ENCODE results near the gene CYP2U1. TPM values are rescaled to one million over a fixed set of nuclear protein-coding genes. Genes with fewer than 3 reads are reported as not detected.

Gene CYP2U1
- total and polyA plus RNA-seq, 2 donors (not counting 1 experiment from before 2014, with no cell fraction given), result 15.5 to 24.3 TPM

GRCh38 chr4:107994894-107995293, 63.5 kb downstream of the CYP2U1 start:
- H3K27ac ChIP-seq (ENCODE audit: insufficient read depth, low read length), result no peak overlapping the region
- H3K4me1 ChIP-seq (ENCODE audit: control insufficient read depth, extremely low read depth, insufficient read depth, low read length), result peaks cover 3% of the 10 kb centered on the region
- no peak overlapping the region for H3K4me3 ChIP-seq (replicated peaks in 1 of 4; ENCODE audit: control extremely low read depth in 1 of 4, insufficient read depth in 1 of 4, low read depth in 3 of 4, low read length in 4 of 4)
- H3K79me2 ChIP-seq (ENCODE audit: control insufficient read depth, insufficient read depth, low read length), result peaks cover 7% of the 10 kb centered on the region
- no peaks in the 10 kb centered on the region for H3K36me3 ChIP-seq (ENCODE audit: control insufficient read depth, insufficient read depth, low read length)
- no peaks in the 10 kb centered on the region for H4K20me1 ChIP-seq (ENCODE audit: control insufficient read depth, extremely low read depth, insufficient read depth, low read length)
- no peak for TF ChIP-seq EZH2 (IDR thresholded peaks at IDR 0.05; ENCODE audit: low read length, missing control alignments)
- no peak for TF ChIP-seq CTCF (conservative IDR thresholded peaks at IDR 0.05 in 1 of 2, IDR thresholded peaks at IDR 0.05 in 1 of 2; ENCODE audit: low read depth in 1 of 2, low read length in 2 of 2)
- no peak for DNase-seq (ENCODE audit: low read depth in 2 of 2)
- H3K4me2 ChIP-seq (ENCODE audit: extremely low read depth, insufficient read depth, low read length), result no peak overlapping the region
- H3K27me3 ChIP-seq (ENCODE audit: control insufficient read depth, insufficient read depth, low read length), result no peaks in the 10 kb centered on the region
- H3K9me3 ChIP-seq (ENCODE audit: control insufficient read depth, insufficient read depth, low read depth, low read length), result no peaks in the 10 kb centered on the region
- H2AFZ ChIP-seq (ENCODE audit: low read length), result no peak overlapping the region
- no peak overlapping the region for H3K9ac ChIP-seq (ENCODE audit: insufficient read depth, low read length)

GRCh38 chr4:107996949-107997788, 65.8 kb downstream of the CYP2U1 start:
- no peaks in the 10 kb centered on the region for H3K9me3 ChIP-seq (ENCODE audit: control insufficient read depth, insufficient read depth, low read depth, low read length)
- peak; percentile 80 to 81 for DNase-seq (ENCODE audit: low read depth in 2 of 2)
- no peak overlapping the region for H3K9ac ChIP-seq (ENCODE audit: insufficient read depth, low read length)
- no peak overlapping the region for H3K4me2 ChIP-seq (ENCODE audit: extremely low read depth, insufficient read depth, low read length)
- H4K20me1 ChIP-seq (ENCODE audit: control insufficient read depth, extremely low read depth, insufficient read depth, low read length), result peaks cover 1% of the 10 kb centered on the region
- no peak for TF ChIP-seq CTCF (conservative IDR thresholded peaks at IDR 0.05 in 1 of 2, IDR thresholded peaks at IDR 0.05 in 1 of 2; ENCODE audit: low read depth in 1 of 2, low read length in 2 of 2)
- no peak for TF ChIP-seq EZH2 (IDR thresholded peaks at IDR 0.05; ENCODE audit: low read length, missing control alignments)
- H3K4me1 ChIP-seq (ENCODE audit: control insufficient read depth, extremely low read depth, insufficient read depth, low read length), result peaks cover 3% of the 10 kb centered on the region
- H3K4me3 ChIP-seq (replicated peaks in 1 of 4; ENCODE audit: control extremely low read depth in 1 of 4, insufficient read depth in 1 of 4, low read depth in 3 of 4, low read length in 4 of 4), result no peak overlapping the region
- no peak overlapping the region for H2AFZ ChIP-seq (ENCODE audit: low read length)
- peaks cover 2% of the 10 kb centered on the region for H3K79me2 ChIP-seq (ENCODE audit: control insufficient read depth, insufficient read depth, low read length)
- no peaks in the 10 kb centered on the region for H3K27me3 ChIP-seq (ENCODE audit: control insufficient read depth, insufficient read depth, low read length)
- no peaks in the 10 kb centered on the region for H3K36me3 ChIP-seq (ENCODE audit: control insufficient read depth, insufficient read depth, low read length)
- no peak overlapping the region for H3K27ac ChIP-seq (ENCODE audit: insufficient read depth, low read length)

GRCh38 chr4:107997794-107998193, 66.4 kb downstream of the CYP2U1 start:
- H3K4me2 ChIP-seq (ENCODE audit: extremely low read depth, insufficient read depth, low read length), result no peak overlapping the region
- no peak overlapping the region for H3K9ac ChIP-seq (ENCODE audit: insufficient read depth, low read length)
- DNase-seq (ENCODE audit: low read depth in 2 of 2), result no peak
- no peak overlapping the region for H3K27ac ChIP-seq (ENCODE audit: insufficient read depth, low read length)
- H3K36me3 ChIP-seq (ENCODE audit: control insufficient read depth, insufficient read depth, low read length), result no peaks in the 10 kb centered on the region
- H3K27me3 ChIP-seq (ENCODE audit: control insufficient read depth, insufficient read depth, low read length), result no peaks in the 10 kb centered on the region
- H3K79me2 ChIP-seq (ENCODE audit: control insufficient read depth, insufficient read depth, low read length), result peaks cover 2% of the 10 kb centered on the region
- no peak overlapping the region for H2AFZ ChIP-seq (ENCODE audit: low read length)
- peaks cover 3% of the 10 kb centered on the region for H3K4me1 ChIP-seq (ENCODE audit: control insufficient read depth, extremely low read depth, insufficient read depth, low read length)
- TF ChIP-seq CTCF (conservative IDR thresholded peaks at IDR 0.05 in 1 of 2, IDR thresholded peaks at IDR 0.05 in 1 of 2; ENCODE audit: low read depth in 1 of 2, low read length in 2 of 2) (no peak), EZH2 (IDR thresholded peaks at IDR 0.05; ENCODE audit: low read length, missing control alignments) (no peak)
- no peak overlapping the region for H3K4me3 ChIP-seq (replicated peaks in 1 of 4; ENCODE audit: control extremely low read depth in 1 of 4, insufficient read depth in 1 of 4, low read depth in 3 of 4, low read length in 4 of 4)
- H3K9me3 ChIP-seq (ENCODE audit: control insufficient read depth, insufficient read depth, low read depth, low read length), result no peaks in the 10 kb centered on the region
- peaks cover 1% of the 10 kb centered on the region for H4K20me1 ChIP-seq (ENCODE audit: control insufficient read depth, extremely low read depth, insufficient read depth, low read length)

All from fibroblast of lung (primary cell).